Stimulated activated CD8-positive, alpha-beta memory T cell treated with anti-CD3 and anti-CD28 coated beads, Interleukin-4, amount 100 ng/mL, for 1 hour (primary cell): Measurements from ENCODE around the gene RNF166.

ENCODE experiments used
- DNase-seq, 2 donors: peaks; one replicate each; pipeline ENCODE4 v3.0.0-alpha.2; 2020; ENCODE audit warnings: low read depth in 2 of 2, low spot score in 1 of 2

RNF166 gene

DNA sequence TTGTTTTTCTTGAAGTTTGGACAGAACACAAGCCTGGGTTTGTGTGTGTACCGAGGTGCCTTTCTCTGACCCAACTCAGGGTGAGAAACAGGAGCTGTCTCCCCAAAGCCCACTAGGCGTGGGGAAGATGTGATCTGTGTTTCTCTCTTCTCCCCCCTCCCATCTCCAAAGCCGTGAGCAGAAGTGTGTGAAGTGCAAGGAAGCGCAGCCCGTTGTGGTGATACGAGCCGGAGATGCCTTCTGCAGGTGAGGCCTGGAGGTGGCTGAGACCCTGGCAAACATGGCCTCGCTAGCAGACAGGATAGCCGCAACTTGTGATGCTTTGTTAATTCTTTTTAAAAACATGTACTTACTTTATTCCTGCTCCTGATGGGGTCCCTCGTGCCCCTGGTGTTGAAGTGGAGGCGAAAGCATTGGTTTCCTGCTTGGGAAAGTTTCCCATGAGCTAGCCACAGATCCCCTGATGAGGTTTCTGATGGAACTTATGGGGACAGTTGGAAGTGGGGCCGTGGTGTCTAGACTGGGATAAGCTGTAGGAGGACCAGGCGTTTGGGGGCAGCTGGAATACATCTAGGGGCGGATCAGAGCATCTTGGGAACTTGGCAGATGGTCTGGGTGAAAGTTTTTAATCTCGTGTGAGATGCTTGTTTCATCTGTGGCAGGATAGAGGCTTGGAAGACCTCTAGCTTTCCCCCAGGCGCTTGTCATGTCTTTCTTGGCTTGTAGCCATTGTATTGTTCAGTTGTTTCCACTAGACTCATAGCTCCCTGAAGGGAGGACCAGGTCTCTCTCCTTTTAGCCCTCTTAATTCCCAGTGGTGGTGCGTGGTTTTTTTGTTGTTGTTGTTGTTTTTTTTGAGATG lies 988 bp upstream of the RNF166 start:
- DNase-seq: no peak

DNA sequence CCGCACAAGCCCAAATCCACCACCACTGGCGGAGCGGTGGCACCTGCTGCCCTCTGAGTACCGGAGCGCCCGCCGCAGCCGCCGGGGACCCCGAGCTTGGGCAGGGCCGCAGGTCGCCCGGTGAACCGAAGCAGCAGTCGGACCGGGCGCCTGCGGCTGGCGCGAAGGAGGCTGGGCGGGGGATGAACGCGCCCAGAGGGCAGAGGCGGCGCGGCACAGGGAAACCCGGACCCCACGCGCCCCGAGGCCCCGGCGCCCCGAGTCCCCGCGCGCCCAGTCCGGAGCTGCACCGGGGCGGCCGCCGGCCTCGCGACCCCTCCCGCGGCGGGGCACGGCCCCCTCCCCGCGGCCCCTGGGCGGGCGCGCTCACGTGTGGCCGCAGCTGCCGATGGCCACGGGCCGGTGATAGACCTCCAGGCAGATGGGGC lies 393 bp downstream of the RNF166 start:
- DNase-seq: no peak

GRCh38 chr16:88705076-88705684 lies 1.0 kb downstream of the RNF166 start:
- no peak for DNase-seq

DNA sequence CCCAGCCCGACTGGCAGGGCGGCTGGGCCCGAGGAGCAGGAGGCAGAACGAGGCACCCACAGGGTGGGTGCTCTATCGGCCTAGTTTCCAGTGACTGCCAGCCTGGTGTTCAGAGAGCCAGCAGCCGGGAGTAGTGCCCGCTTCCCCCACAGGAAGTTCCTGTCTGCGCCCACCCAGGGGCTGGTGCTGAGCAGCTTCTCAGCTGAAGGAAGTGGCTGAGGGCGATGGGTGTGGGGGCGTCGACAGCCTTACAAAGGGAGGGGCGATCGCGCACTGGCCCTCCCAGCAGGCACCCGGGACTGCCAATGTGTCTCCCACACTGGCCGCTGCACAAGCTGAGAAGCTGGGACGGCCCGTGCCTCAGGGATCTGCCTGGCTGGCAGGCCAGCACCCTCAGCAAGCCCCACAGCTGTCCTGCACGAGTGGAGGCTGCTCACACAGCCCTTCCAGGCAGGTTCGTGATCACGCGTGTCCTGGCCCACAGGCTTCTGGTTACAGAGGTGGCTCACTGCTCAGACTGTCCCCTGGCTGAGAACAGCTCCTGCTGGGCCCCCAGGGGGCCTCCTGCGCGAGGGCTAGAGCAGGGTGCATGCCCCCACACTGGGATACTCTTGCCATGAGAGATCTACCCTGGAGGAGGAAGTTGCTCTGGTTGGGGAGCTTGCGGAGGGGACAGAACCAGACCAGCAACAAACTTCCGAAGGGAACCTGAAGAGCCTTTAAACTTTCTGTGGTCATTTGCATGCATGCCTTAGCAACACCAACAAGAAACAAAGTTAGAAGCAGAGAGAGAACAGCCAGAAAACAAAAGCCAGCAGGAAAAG lies 2.5 kb downstream of the RNF166 start:
- DNase-seq: peak; percentile 39 to 54

DNA sequence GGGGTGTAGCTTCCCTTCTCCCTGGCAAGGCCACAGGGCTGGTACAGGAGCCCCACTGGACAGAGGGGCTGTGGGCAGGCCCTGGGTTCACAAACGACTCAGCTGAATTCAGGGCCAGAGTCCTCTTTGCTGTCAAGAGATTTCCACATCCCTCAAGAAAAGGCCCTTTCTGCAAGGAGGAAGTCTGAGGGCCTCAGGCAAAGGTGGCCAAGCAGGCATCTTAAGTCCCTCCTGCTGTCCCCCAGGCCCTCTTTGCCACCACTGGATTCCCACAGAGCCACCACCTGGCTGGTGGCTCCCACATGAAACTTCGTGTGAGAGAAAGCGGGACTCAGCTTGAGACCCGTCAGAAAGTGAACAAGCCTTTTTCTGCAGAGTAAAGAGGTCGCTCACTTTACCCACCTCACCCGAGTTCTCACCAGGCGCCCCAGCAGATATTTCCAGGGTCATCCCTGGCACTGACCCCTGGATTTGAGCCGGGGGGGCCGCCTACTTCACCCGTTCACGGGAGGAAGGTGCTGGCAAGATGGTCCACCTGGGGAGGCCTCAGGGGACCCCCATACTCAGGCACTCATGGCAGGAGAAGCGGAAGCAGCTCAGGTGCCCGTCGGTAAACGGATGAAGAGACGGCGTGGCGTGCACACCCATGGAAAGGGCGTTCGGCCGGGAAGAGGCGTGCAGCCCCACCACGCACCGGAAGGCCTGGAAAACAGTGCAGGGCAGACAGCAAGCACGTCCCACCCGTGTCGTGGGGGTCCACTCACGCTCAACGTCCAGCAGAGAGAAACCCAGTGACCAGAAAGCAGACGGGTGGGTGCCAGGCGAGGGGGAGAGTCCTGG lies 3.6 kb downstream of the RNF166 start:
- DNase-seq: no peak

GRCh38 chr16:88701581-88702370 lies 4.4 kb downstream of the RNF166 start:
- DNase-seq: no peak

DNA sequence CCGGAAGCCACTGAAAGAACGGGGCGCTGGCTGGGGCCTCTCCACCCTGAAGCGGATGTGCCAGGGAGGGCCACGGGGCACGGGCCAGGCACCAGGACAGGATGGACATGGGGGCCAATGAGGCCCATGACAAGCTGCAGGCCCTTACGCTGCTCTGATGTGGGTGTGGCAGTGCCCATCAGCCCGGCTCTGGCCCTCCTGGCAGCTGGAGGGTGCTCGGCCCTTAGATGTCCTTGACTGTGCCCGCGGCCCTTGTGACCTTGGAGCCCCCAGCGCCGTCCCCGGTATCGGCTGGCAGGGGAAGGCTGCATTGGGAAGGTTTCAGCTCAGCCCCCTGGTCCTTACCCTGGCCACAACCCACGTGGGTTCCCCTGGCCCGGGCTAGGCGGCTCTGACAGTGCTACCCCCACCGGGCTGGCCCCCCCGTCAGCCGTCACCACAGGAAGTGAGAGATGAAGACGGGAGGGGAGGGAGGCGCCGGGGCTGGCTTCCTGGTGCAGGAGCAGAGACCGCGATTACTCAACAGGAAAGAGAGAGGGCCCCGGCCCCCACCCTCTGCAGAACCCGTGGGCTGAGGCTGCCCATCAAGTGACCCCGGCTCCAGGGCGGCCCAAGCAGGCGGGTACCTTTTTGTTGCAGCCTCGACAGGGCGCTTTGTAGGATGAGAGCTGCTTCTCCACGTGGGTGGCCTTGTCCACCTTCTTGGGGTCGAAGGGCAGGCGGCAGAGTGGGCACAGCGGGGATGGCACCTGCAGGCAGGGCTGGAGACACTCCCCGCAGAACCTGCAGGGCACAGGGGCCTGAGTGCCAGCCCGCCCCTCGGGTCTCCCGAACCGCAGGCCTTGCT lies 5.3 kb downstream of the RNF166 start:
- peak; percentile 94 for DNase-seq

DNA sequence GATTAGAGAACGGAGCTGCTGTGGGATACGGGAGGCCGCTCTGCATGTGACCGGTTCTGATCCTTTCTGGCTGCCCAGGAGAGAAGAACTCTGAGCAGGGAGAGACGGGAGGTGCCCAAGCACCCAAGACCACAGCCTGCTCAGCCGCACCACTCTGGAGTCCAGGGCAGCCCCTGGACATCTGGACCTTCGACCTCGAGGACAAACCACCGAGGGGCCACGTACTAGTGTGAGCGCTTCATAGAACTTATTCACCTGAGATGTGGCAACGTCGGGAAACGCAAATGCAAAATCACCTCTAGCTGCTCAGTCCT lies 5.9 kb downstream of the RNF166 start:
- no peak for DNase-seq

DNA sequence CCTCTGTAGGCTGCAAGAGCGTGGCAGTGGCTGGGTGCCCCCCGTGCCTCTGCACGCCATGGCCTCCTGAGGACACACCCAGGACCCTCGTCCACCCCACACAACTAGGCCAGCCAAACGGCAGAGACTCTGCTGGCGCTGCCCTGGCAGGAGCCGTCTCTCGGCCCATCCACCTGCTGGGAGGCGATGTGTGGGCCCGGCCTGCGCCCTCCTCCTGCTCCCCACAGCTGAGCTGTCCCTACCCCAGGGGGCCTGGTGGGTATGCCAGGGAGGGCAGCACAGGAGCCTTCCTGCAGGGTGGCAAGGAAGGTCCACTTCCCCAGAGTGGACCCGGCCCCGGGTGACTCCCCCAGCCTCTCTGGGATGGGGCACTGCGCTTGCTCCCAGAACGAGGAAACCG lies 7.0 kb downstream of the RNF166 start:
- DNase-seq: no peak

DNA sequence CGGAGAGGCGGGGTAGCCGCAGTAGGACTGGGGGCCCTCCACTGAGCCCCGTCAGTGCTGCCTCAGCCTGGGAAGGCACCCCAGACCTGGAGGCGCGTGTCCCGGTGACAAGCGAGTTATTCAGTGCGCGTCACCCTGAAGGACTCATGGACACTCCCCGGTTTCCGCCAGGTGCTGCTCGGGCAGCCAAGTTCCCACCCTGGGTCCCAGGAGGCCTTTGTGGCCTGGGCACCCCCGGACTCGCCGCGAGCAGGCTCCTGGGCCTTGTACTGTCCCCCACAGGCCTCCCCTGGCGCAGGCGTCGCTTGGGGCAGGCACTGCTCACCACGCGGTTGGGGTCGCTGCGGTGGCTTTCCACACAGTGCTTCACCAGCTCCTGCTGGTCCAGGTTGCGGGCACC lies 7.6 kb downstream of the RNF166 start:
- DNase-seq: no peak

DNA sequence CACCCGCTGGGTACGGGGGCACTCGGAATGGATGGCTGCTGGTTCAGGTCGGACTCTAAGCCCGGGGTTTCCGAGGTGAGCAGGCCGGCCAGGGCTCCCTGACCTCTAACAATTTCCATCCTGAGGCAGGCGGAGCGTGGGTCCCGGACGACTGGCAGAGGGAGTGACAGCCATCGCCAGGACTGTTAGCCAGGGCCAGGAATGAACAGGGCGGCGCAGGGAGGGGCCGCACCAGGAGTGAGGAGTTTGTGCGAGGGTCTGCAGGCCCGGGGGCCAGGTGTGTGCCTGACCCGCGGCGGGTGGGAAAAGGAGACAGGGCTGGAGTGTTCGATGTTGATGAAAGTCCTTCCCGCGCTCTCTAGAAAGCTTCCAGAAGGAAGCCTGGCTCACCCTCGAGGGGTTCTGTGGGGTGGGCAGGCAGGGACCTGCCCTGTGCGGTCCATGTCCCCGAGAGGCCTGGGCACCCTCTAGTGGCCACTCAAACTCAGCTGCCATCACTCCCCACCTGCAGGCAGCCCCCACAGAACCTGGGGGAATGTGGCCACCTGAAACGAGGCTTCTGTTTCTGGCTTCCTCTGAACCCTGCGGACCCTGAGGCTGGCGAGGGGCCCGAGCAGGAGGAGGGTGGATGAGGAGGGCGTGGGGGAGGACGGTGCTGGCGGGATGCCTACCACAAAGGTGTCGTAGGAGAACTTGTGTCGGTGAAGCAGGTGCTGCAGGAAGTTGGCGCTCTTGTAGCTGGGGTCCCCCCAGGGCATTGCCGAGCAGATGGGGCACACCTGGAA lies 8.2 kb downstream of the RNF166 start:
- no peak for DNase-seq

DNA sequence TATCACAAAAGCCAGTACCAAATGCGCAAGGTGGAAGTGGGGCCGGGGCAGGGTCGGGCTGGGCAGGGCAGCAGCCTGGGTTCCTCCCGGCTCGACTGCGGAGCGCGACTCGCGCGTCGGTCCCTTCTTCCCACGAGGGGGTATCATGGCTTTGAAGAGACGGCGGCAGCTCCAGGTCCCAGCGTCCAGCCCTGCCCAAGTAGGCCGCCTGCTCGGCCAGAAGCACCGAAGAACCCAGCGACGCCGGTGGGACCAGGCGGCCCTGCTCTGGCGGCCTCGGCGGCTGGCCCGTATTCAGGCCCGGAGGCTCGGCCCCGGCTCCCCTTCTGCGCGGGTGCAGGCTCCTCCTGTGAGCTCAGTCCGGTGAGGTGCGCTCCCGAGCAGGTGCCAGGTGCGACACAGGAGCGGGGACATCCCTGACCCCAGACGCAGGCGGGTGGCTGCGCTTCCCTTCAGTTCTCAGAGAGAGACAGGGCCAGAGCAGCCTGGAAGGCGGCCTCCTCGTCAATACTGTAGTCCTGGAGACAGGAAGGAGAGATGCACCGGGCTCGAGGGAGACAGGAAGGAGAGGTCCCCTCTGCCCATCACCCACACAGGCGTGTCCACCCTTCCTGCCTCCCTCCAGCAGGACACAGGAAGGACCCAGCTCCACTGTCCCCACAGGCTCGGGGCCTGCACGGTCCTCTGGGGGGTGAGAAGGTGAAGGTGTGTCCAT lies 8.9 kb downstream of the RNF166 start:
- no peak for DNase-seq

DNA sequence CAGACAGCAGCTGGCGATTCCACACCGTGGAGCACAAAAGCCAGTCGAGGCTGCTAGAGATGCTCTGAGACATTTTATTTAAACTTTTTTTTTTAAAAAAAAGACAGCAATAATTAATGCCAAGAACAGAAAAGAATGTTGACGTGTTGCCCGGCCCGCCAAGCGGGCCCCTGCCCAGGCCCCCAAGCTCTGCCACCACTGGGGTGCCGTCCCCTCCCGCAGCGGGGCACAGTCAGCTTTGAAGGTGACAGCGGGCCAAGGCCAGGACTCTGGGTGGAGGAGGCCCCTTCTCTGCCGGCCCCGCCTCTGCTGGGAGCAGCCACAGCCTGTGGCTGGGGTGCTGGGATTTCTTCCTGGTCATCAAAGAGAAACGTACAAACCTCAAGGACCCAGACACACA lies 9.8 kb downstream of the RNF166 start:
- DNase-seq: no peak

- no peak for DNase-seq
Observed at GRCh38 chr16:88695753-88696152, 10.5 kb downstream of the RNF166 start.

DNA sequence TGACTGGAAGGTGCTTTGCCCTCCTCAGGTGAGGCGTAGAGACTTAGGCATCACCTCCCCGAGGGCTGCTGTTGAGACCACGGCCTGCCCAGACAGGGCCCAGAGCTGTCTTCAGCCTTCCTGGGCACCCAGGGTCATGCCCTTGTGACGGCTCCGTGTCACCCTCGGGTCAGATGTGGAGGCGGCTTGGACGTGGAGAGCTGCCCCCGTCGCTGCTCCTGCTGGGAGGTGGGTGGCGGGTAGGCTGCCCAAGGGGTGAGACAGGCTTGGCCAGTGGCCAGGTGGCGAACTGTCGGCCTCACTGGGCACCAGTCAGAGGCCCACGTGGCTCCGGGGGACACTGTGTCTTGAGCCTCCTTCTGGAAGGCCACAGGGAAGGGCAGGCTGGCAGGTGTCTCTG lies 11.0 kb downstream of the RNF166 start:
- no peak for DNase-seq

DNA sequence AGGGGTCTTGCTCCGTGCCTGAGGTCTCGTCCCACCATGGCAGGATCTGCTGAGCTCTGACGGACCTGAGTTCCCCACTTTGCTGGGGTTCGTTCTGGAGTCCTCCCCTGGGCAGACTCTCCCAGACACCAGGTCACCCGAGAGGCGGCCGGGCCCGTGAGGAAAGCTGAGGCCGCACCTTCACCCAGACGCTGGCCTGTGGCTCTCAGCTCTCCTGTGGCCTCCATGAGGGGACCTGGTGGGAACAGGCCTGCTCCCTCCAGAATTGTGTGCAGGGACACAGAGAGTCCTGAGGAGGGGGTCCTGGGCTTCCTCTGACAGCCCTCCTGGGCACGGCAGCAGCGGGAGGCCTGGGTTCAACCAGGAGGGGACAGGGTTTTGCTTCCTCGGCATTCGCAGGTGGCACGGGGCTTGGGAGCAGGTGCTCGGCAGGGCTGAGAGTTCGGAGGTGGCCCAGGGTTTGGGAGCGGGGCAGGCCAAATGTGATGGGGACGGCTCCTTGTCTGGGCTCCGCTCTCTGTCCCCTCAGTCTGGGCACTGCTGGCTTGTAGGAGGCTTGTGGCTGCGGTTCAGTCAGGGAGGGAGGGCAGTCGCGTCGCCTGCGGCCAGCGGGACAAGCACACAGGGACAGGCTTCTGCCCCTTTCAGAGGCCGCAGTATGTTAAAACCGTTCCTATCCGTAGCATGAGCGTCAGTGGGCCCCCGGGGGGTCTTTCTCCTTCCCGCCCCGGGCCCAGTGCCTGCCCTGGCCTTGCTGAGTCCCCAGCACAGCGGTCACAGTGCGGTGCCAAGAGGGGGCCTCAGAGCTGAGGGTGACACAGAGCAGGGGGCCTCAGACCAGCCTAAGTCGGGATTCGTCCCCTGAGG lies 11.8 kb downstream of the RNF166 start:
- no peak for DNase-seq
